Stimulated activated CD8-positive, alpha-beta memory T cell treated with anti-CD3 and anti-CD28 coated beads, Interleukin-7, amount 100 ng/mL, for 1 hour (primary cell): ENCODE data around the gene MPDU1.
"Not testable (repeated sequence)": the region's sequence is repeated elsewhere in the genome, so short reads cannot be mapped to it uniquely, and the experiment has no call there.

Experiments used
- DNase-seq, 2 donors: peaks; one replicate each; pipeline ENCODE4 v3.0.0-alpha.2; 2020; ENCODE audit warnings: low read depth in 2 of 2

The MPDU1 gene

DNA sequence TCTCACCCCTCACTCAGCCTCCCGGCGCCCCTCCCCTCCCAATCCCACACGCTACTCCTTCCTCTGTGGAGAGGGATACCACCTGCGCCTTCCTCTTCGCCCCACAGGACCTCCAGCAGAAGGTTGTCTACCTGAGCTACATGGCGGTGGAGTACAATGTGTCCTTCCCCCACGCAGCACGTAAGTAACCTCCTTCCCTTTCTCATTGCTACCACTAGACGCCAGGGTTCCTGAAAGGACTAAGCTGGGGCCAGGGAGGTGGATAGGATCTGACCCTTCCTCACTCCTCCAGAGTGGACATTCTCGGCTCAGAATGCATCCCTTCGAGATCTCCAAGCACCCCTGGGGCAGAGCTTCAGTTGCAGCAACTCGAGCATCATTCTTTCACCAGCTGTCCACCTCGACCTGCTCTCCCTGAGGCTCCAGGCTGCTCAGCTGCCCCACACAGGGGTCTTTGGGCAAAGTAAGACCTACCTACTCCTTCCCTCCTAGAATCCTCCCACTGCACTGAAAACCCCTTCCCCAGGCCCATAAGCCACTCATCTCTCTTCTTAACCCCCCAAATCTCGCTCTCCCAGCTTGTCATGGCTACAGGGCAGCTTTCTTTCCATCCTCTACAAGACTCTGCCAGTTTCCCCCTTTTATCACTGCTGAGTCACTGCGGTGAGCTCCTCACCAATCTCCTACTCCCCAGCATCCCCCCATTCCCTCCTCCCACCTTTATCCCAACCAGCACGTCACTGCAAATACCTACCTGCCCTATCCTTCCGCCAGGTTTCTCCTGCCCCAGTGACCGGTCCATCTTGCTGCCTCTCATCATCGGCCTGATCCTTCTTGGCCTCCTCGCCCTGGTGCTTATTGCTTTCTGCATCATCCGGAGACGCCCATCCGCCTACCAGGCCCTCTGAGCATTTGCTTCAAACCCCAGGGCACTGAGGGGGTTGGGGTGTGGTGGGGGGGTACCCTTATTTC, 2.8 kb upstream of the MPDU1 start:
- DNase-seq = no peak

DNA sequence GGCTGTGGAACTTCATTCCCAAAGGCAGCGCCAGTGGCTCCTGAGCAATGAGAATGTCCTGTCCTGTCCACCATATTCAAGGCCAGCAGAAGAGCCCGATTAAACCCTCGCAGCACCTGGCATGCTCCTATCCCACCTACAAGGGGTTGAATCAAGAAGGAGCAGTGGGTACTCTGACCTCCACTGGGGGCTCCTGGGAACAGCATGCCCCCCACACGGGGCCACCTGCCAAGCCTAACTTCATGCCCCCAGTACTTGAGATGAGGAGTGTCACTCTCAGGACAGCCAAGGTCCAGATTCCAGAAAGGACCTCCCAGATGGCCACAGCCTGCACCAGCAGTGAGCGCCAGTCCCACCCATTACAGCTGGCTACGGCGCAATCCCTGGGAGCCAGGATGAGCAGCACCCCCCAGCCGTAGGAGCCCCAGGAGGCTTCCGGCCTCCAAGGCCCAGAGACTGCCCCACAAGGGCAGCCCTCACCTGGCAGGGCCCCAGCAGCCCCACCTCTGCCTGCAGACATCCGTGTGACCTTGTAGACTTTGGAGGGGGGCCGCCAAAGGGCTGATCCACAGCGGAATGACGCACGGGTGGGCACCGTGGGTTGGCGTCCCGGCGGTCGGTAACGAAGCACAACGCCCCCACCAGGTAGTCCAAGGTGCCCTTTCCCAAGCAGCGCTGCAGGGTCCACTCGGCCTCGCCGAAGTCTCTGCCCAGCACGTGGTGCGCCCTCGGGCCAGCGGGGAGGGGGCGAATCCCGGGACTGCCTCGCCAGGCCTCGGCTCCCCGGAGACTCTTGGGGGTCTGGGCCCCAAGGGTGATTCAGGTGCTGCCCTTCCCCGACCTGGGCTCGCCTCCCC, 1.0 kb upstream of the MPDU1 start:
- no peak for DNase-seq

- DNase-seq = no peak
These were observed 3.2 kb downstream of the MPDU1 start for GRCh38 chr17:7586673-7587419.

DNA sequence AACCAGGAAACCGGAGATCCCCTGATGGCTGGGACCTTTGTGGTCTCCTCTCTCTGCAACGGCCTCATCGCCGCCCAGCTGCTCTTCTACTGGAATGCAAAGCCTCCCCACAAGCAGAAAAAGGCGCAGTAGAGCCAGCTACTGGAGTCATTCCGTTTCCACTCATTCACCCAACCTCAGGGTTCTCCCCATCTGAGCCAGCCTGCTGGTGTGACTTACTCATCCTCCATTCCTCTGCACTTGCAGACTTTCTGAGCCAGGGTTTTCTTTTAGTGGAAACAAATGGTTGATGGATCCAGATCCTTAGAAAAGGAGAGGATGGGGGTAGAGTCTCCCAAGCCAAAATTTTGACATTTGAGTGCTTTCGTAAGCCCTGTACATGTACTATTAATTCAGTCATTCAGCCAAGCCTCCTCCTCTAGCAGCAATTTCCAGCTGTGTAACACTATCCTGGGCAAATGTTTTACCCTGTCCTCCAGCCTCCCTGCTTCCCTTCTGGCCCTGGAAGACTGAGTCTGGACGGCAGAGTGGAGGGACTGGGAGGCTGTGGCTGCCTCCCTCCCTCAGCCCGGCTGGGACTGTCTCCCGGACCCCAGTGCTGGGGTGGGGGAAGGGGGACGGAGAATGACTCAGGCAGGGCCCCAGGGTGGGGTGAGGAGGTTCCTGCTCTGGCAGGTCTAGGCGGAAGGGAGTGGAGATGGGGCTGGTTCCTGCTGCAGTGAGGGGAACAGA, 3.9 kb downstream of the MPDU1 start:
- DNase-seq = no peak

DNA sequence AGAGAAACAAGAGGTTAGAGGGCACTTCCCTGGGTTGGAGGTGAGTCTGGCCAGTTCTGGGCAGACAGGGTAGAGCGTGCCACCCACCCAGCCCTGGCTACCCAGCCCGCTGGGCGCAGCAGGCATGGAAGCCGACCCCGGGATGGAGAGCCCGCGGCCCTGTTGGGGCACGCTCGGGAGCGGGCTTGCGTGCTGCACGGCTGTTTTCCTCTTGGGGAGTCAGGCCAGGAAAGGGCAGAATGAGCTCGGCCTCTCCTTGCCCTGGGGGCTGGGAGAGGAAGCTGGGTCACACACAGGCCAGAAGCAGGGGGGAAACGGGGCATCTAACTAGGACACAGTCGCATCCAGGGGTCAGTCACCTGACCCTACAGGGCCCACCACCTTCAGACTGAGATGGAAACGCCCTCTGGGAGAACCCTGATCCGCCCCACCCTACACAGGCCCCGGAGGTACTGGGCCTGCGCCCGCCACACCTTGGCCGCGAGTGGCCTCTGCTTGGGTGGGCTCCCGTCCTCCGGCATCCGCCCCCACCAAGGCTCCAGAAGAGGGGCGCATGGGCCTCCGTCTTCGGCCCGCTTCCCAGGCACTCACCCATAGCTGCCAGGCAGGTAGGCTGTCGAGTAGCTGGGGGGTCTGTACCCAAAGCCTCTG, 5.0 kb downstream of the MPDU1 start:
- no peak for DNase-seq

DNA sequence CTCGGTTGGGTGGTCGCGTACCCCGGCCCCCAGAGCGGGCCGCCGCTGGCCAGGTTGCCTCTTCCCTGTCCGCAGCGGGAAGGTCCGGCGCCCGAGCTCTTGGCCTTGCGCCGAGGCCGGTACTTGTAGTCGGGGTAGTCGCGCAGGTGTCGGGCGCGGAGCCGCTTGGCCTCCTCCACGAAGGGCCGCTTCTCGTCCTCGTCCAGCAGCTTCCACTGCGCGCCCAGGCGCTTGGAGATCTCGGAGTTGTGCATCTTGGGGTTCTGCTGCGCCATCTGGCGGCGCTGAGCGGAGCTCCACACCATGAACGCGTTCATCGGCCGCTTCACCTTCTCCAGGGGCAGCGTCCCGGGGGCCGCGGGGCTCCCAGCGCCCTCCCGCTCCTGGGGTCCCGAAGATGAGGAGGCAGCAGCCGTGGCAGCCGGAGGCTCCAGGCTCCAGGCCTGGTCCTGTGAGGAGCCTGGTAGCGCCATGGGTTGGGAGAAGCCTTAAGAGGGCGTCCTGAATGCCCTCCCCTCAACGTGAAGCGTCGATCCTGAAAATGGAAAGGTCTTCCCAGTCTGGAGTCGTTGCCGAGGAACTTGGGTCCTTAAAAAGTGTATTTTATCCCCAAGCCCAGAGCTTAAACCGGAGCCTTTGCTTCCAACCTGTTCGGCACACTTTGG, 5.7 kb downstream of the MPDU1 start:
- DNase-seq = peak; percentile 39 to 44

- no peak for DNase-seq
These were observed 6.4 kb downstream of the MPDU1 start, which contains the start of gene SOX15 for GRCh38 chr17:7589891-7590691. SOX15 (minus strand) TSS chr17:7590094; CDS start chr17:7589676, 418 bp downstream.

- no peak for DNase-seq
These were observed 7.1 kb downstream of the MPDU1 start for GRCh38 chr17:7590743-7591142.

DNA sequence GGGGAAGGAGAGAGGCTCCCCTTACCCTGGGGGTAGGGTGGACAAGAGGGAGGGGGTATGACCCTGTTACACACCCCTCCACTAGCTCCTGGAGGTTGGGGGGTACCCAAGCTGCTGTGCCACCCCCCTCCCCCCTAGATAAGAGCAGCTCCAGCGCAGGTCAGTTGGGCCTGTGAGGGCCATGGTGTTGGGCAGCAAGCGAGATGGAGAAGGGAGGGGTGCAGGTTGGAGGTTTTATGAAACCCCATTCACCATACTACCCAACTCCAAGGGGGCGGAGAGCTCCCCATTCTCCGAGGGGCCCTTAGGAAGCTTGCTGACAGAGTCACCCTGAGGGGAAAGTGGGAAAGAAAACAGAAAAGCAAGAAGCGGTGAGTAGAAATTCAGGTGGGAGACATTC, 7.9 kb downstream of the MPDU1 start:
- DNase-seq = no peak

DNA sequence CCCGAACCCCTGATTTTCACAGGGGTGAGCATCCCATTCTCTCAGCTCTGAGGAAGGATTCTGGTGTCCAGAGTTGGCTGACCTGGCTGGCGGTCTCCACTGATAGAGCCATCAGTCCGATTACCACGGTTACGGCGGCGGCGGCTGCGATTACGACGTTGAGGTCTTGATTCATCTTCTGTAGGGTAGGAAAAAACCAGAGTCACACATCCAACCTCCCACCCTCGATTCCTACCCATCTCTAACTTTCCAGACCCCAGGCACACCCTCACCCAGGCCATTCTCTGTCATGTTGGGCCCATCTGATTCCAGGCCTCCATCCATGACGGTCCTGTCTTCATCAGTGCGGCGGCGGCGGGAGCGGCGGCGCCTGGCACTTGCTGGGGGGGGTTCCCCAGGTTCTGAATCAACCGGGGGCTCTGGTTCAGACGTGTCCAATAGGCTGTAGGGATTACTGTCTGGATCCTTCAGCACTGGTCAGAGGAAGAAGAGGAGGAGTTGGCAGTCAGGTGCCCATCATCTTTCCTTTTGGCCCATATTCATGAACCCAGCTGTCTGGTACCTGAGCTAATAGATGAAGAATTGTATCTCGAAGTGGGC, 8.9 kb downstream of the MPDU1 start:
- no peak for DNase-seq

- DNase-seq = no peak
These were observed 9.6 kb downstream of the MPDU1 start for GRCh38 chr17:7593296-7593695.

- DNase-seq = not testable (repeated sequence)
These were observed 13.9 kb downstream of the MPDU1 start for GRCh38 chr17:7597561-7597960.

- DNase-seq = no peak
These were observed 22.6 kb downstream of the MPDU1 start for GRCh38 chr17:7606280-7606679.

DNA sequence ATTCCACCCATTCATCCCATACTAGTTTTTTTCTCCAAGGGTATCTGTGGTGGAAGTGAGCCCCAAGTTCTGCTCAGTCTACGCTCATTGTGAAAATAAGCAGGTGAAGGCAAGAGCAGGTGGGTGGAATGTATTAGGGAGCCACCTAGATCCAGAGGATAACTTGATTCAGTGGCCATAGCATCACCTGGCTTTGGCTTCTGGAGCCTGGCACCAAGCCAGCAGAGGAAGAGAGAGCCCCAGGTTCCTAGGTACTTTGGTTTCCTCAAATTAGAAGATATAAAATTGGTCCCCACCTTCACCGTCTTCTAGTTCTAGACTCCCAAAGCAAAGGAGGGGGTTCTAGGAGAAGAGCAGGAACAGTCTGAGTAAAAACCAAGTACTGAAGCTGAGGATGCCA, 27.0 kb downstream of the MPDU1 start:
- no peak for DNase-seq

DNA sequence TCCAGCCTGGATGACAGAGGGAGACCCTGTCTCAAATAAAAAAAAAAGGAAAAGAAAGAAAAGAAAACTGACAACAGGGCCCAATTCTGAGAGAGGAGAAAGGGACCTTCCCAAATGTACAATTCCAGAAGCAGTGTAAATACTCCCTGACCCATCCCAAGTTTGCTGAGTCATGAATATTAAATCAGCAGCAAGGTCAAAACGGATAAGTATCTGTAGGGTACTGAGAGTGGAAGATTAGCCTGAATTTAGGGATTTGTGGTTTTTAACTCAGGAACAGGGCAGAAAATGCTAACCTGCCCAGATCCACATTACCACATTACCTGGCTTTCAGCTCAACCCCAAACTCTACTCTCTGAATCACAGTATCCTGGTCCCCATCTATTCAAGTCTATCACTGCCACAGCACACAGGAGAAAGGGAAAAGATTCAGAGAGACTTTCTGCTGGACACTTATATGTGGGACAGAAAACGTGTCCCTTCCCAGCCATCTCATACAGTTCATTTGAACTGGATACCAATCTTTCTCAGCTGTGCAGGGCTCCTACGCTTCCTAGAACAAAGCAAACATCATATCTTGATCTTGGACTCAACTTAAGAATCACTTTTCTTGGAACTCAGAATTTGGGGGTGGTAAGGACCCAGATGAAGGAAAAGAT, 28.1 kb downstream of the MPDU1 start:
- DNase-seq = no peak

- DNase-seq = no peak
These were observed 28.6 kb downstream of the MPDU1 start for GRCh38 chr17:7612294-7612640.

- DNase-seq = no peak
These were observed 30.2 kb downstream of the MPDU1 start for GRCh38 chr17:7613769-7614424.
